GM21576 (cell line): Measurements from ENCODE around the gene PISD.

Source experiments
- ATAC-seq: cut with Tn5 transposase; IDR thresholded peaks from one replicate; pipeline ENCODE4 v1.9.1; 2021; ENCODE audit warnings: mild to moderate bottlenecking, moderate library complexity; ENCODE audit not compliant: unreplicated experiment

Gene PISD

GRCh38 chr22:31626427-31627150 is 35.4 kb downstream of the PISD start:
- ATAC-seq = no peak

DNA sequence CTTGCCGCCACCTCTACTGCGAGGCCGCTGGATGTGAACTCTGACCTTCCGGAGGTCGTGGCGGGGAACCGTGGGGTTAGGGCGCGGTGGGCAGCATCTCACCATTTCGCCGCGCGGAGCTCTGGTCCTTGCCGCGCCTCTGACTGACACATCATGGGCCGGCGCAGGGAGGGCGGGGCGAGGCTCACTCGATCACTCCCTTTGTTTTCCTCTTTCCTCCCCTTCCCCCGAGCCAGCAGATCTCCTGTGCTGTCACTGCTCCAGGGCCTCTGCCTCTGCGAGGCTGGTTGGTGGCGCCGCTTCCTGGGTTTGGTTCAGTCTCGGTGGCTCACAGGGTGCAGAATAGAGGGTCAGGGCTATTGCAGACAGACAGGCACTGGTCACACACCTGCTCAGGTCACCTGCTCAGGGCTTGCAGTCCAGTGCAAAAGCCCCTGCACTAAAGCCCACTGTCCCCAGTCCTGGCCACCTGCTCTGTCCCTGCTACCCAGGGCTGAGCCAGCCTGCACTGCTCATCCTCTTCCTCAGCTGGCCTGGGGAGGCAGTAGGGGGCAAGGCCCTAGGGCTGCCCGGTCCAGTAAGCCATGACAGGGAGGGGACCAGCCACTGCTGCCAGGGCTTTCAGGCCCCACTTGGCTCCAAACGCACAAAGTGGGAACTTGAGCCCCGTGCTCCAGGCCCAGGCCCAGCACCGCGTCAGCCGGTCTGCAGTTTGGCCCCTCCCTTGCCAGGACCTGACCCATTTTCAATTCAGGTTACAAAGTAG is 36.2 kb downstream of the PISD start:
- no peak for ATAC-seq

- ATAC-seq = no peak
These were observed 36.8 kb downstream of the PISD start for GRCh38 chr22:31625257-31625640.

- ATAC-seq = no peak
These were observed 38.3 kb downstream of the PISD start for GRCh38 chr22:31623592-31624304.

GRCh38 chr22:31622980-31623379 is 39.0 kb downstream of the PISD start:
- ATAC-seq = no peak

DNA sequence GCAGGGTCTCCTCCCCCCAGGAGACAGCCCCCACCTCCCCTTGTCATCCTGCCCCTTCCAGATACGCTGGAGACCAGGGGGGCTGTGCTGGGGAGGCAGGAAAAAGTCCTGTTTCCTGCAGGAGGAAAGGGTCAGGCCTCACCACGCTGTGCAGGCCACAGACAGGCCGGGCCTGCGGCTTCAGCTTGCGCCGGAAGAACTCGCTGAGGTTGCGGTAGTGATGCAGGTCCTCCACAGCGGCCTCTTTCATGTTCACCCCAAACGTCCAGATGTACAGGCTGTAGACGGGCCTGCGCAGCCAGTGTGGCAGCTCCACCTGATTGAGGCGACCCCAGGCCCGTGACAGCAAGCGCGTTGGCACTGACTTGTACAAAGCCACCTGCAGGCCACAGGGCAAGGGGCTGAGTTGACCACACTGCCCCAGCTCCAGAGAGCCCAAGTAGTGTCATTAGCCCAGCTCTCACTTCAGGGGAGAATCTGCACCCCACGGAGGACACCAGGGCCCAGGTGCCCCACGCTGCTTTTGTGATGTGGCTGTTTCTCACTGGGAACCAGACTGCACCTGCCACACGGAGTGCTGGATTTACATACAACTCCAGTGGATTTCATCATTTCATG is 40.4 kb downstream of the PISD start:
- no peak for ATAC-seq

GRCh38 chr22:31620756-31621480 is 41.1 kb downstream of the PISD start:
- ATAC-seq = no peak

- ATAC-seq = no peak
These were observed 42.3 kb downstream of the PISD start for GRCh38 chr22:31619611-31620300.

- ATAC-seq = no peak
These were observed 43.4 kb downstream of the PISD start for GRCh38 chr22:31618471-31619176.

- no peak for ATAC-seq
These were observed 44.0 kb downstream of the PISD start for GRCh38 chr22:31618057-31618456.

GRCh38 chr22:31616315-31616980 is 45.6 kb downstream of the PISD start:
- peak; percentile 66 for ATAC-seq

DNA sequence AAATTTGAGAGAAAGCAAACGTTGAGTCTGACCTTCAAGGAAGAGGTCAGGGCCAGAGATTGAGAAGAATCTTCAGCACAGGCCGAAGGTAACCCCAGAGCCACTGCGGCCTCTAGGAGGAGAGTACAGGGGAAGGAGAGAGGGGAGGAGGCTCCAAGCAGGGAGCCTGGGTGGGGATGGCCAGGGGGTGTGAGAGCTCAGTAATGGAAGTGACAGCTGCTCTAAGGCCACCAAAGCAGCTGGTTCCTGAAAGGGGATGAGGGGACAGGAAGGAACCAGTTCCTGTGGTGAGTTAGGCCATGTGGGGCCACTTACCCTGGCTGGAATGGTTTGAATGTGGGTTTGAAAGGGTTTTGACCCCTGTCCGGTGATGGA is 46.1 kb downstream of the PISD start:
- peak; percentile 19 for ATAC-seq

DNA sequence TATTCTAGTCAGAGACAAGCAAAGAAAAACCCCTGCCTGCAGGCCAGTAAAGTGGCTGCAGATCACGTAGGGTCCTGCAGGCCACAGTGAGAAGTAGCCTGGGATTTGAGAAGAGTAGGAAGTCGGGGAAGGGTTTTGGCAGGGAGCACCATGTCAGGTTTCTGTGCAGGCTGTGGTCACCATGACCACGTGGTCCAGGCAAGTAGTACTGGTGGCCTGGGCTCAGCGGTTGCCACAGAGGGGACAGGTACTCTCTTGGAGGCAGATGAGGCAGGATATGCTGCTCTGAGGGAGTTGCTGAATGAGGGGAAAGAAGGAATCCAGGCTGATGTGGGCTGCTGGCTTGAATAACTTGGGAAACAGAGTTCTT is 46.5 kb downstream of the PISD start:
- no peak for ATAC-seq

- no peak for ATAC-seq
These were observed 47.1 kb downstream of the PISD start for GRCh38 chr22:31614781-31615490.

- ATAC-seq = no peak
These were observed 48.1 kb downstream of the PISD start for GRCh38 chr22:31613904-31614296.

DNA sequence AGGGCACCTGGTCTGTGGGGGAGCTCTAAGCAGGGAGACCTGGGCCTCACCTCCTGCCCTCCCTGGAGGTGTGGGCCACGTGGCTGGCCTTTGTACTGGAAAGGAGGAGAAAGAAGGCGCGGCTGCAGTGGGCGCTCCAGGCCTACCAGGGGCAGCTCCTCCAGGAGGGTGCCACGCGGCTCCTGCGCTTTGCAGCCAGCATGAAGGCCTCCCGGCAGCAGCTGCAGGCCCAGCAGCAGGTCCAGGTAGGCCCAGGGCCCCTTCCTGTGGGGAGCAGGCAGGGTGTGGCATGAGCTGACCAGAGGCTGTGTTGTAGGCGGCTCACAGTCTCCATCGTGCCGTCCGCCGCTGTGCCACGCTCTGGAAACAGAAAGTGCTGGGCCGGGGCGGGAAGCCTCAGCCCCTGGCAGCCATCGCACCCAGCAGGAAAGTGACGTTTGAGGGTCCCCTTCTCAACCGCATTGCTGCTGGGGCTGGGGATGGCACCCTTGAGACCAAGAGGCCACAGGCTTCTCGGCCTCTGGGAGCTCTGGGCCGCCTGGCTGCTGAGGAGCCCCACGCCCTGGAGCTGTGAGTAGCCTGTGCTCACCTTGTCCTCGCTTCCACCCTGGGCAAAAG is 48.6 kb downstream of the PISD start:
- ATAC-seq = no peak

- ATAC-seq = no peak
These were observed 49.1 kb downstream of the PISD start for GRCh38 chr22:31612891-31613285.
